CD4-positive, alpha-beta T cell treated with Interleukin-15 for 4 hours (primary cell): ENCODE results near the gene CAMK2A.
"Not testable (repeated sequence)": the region's sequence is repeated elsewhere in the genome, so short reads cannot be mapped to it uniquely, and the experiment has no call there.

ENCODE experiments used
- DNase-seq: peaks from one replicate; pipeline ENCODE4 v3.0.0-alpha.2; 2020; ENCODE audit warnings: low spot score

CAMK2A gene

GRCh38 chr5:150234576-150235499, 54.7 kb downstream of the CAMK2A start:
- DNase-seq = no peak

GRCh38 chr5:150233706-150234105, 55.9 kb downstream of the CAMK2A start:
- DNase-seq = not testable (repeated sequence)

GRCh38 chr5:150230842-150231241, 58.7 kb downstream of the CAMK2A start:
- DNase-seq = no peak

GRCh38 chr5:150229571-150229970, 60.0 kb downstream of the CAMK2A start:
- no peak for DNase-seq

GRCh38 chr5:150227606-150228273, 61.8 kb downstream of the CAMK2A start:
- no peak for DNase-seq

GRCh38 chr5:150227036-150227435, 62.5 kb downstream of the CAMK2A start:
- DNase-seq = no peak

- DNase-seq = no peak
Observed at GRCh38 chr5:150224483-150225027, 65.0 kb downstream of the CAMK2A start.

GRCh38 chr5:150223474-150223873, 66.1 kb downstream of the CAMK2A start:
- no peak for DNase-seq

GRCh38 chr5:150222906-150223305, 66.7 kb downstream of the CAMK2A start:
- no peak for DNase-seq

- no peak for DNase-seq
Observed at GRCh38 chr5:150221471-150221870, 68.1 kb downstream of the CAMK2A start.

GRCh38 chr5:150219861-150220260, 69.7 kb downstream of the CAMK2A start:
- DNase-seq = no peak

- DNase-seq = no peak
Observed at GRCh38 chr5:150219142-150219541, 70.4 kb downstream of the CAMK2A start.

GRCh38 chr5:150218693-150219035, 70.9 kb downstream of the CAMK2A start:
- no peak for DNase-seq

- DNase-seq = peak; percentile 76
Observed at GRCh38 chr5:150217873-150218692, 71.5 kb downstream of the CAMK2A start.

- no peak for DNase-seq
Observed at GRCh38 chr5:150217038-150217437, 72.5 kb downstream of the CAMK2A start.

GRCh38 chr5:150215979-150216944, 73.3 kb downstream of the CAMK2A start:
- DNase-seq = no peak

- no peak for DNase-seq
Observed at GRCh38 chr5:150214289-150214688, 75.3 kb downstream of the CAMK2A start.

- DNase-seq = no peak
Observed at GRCh38 chr5:150213530-150213929, 76.0 kb downstream of the CAMK2A start.

- DNase-seq = no peak
Observed at GRCh38 chr5:150211156-150212030, 78.2 kb downstream of the CAMK2A start.

- no peak for DNase-seq
Observed at GRCh38 chr5:150210644-150211043, 78.9 kb downstream of the CAMK2A start.
